ENCODE results near the gene LAMTOR5.
A peak's percentile ranks its signal among the peaks of the same experiment; 100 is the strongest.

GRCh38 chr1:110412576-110412975 is 5.1 kb upstream of the LAMTOR5 start:
- peak; percentile 77 for TF ChIP-seq CTCF (conservative IDR thresholded peaks at IDR 0.05; ENCODE audit: low read depth, low read length)
- no peak for TF ChIP-seq EZH2 (IDR thresholded peaks at IDR 0.05; ENCODE audit: borderline replicate concordance, low read depth, low read length, poor library complexity, severe bottlenecking)

Measured in A673 (cell line).